HG03108 (cell line): Measurements from ENCODE around the gene FAM20C.

Source experiments
- ATAC-seq: cut with Tn5 transposase; IDR thresholded peaks from one replicate; pipeline ENCODE4 v1.9.1; 2021; ENCODE audit warnings: moderate library complexity; ENCODE audit not compliant: unreplicated experiment

The FAM20C gene

DNA sequence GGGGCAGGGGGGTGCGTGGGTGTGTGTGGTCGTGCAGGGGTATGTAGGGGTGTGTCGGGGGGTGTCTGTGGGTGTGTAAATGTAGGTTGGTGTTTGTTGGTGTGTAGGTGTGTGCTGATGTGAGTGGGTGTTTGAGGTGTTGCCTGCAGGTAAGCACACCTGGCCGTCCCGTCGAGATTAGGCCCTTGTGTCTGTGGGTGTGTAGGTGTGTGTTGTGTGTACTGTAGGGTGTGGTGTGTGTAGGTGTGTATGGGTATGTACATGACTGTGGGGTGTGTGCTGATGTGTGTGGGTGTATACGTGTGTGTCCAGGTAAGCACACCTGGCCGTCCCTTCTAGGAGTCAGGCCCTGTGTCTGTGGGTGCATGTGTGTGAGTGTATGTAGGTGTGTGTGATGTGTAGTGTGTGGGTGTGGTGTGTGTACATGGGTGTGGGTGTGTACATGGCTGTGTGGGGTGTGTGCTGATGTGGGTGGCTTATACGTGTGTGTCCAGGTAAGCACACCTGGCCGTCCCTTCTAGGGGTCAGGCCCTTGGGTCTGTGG, 15.8 kb downstream of the FAM20C start:
- ATAC-seq: no peak

DNA sequence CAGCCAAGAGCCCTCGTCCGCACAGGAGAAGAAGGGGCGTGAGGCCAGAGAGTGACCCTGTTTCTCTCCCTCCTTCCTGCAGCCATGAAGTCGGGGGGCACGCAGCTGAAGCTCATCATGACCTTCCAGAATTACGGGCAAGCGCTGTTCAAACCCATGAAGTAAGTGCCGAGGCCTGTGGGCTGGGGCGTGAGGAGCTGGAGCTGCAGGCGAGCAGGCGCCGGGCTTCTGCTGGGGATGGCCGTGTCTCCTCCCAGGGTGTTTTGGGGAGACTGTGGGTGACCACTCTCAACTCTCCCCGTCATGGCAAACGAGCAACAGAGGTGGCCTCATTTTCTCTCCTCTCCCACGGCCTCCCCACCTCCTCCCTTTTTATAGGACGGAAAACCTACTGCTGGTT, 16.4 kb downstream of the FAM20C start:
- ATAC-seq: no peak

DNA sequence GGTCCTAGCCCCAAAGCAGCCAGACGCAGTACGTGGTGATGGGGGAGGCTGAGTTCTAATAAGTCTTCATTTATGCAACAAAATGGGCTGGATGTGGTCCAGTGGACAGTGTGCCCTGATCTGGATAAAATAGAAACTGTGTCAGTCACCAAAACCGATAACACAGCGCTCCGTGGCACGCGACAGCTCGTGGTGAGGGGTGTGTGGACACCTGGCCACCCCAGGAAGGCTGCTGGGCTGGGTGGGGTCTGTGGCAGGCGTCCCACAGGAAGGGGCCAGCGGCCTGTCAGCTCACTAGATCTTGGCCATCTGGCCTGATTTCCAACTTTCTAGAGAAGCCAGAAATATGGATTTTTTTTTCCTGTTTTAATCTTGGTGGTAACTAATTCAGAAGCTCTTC, 17.0 kb downstream of the FAM20C start:
- no peak for ATAC-seq

DNA sequence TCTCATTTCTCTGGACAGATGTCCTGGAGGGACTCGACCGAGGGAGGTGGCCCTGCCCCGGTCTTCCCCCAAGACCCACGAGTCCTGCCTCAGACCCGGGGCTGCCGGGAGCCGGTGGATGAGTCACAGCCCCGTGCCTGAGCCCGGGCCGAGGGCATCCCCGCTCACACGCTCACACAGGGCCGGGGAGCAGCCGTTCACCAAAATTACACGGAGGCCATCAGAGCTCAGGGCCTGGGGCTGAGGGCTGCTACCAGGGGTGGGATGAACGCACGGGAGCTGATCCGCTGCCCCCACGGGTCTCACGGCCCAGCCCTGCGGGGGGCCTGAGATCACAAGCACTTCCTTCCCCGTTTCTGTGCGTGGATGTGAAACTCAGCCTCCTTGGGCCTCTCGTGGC, 17.5 kb downstream of the FAM20C start:
- ATAC-seq: no peak

DNA sequence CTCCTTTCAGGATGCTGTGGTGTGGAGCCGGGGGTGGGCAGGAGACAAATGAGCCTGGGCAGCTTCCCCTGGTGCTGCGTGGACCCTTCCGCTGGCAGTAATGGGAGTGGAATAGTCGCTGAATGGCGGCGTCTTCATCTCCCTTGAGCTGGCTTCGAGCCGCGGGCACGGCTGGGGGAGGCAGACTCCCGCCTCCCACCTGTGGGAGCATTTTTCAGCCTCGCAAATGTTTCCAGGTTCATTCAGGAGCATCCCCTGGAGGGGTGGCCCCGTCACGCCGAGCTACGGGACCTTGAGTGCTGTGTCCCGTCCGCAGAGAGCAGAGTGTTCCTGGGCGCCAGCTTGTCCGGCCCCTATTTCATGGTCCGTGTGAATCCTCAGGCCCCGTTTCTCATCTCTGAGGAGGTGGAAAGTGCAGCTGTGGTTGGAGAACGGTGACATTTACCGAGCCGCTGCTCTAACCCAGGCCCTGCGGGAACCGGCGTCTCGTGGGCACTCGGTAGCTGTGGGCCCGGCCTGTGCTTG, 18.1 kb downstream of the FAM20C start:
- ATAC-seq: no peak

DNA sequence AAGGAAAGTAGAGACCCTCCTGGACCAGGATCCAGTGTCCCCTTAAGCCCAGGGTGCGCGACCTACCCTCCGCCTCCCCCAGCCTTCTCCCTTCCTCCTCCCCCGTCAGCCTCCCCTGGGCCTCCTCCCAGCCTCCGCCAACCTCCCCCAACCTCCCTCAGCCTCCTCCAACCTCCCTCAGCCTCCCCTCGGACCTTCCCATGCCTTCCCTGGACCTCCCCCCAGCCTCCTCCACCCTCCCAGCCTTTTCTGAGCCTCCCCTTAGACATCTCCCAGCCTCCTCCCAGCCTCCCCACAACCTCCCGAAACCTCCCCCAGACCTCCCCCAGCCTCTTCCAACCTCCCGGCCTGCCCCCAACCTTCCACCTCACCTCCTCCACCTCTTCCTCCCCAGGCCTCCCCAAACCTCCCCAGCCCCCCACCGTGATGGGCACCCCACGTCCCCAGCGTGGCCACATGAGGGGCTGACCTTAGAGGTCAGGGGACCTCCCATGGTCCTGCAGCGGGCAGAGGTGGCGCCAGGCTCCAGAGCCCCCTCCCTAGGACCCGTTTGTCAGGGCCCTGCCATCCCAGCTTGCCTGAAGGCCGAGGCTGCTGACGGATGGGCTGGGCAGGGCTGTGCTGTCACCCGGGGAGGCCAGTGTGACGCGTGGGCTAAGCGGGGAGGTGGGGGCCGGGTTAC, 18.8 kb downstream of the FAM20C start:
- ATAC-seq: no peak

DNA sequence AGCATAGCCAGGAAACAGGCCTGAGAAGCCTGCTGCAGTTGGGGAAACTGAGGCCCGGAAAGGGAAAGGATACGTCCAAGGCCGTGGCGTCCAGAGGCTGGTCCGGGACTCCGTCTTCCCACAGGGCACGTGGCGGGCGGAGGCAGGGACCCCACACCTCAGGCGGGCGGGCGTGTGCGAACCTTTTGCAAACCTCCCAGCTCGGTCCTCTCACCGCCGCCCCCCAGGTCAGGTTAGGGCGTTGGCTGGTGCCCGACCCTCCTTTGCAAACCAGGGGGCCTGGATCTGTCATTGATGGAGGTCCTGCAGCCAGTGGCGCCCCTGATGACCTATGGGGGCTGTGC, 19.3 kb downstream of the FAM20C start:
- ATAC-seq: no peak

DNA sequence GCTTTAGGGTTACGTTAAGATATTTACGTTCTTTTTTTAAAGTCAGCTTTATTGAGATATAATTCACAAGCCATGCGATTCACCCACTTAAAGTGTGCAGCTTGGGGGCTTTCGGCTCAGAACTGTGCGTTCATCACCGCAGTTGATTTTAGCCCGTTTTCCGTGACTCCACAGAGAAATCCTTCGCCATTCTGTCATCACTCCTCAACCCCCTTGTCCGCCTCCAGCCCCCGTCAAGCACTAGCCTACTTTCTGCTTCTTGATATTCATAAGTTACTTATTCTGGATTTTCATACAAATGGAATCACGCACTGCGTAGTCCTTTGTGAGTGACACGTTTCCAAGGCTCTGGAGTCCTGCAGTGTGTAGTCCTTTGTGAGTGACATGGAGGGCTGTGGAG, 20.4 kb downstream of the FAM20C start:
- no peak for ATAC-seq

DNA sequence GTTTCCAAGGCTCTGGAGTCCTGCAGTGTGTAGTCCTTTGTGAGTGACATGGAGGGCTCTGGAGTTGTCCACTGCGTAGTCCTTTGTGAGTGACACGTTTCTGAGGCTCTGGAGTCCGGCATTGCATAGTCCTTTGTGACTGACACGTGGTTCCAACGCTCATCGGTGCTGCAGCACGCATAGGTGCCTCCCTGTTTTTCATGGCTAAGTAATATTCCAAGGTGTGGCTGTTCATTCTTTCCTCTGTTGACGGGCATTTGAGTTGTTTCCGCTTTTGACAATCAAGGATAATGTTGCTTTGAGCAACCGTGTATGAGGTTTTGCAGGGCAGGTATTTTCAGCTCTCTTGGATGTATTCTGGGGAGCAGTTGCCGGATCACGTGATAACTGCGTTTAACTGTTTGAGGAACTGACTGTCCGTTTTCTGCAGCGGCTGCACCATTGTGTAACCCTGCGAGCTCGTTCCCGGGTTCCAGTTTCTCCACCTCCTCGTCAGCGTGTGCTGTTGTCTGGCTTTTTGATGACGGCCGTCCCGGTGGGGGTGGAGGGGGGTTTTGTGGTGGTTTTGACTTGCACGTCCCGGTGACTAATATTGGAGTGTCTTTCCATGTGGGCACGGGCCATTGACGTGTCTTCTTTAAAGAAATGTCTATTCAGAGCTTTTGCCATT, 21.1 kb downstream of the FAM20C start:
- ATAC-seq: no peak

DNA sequence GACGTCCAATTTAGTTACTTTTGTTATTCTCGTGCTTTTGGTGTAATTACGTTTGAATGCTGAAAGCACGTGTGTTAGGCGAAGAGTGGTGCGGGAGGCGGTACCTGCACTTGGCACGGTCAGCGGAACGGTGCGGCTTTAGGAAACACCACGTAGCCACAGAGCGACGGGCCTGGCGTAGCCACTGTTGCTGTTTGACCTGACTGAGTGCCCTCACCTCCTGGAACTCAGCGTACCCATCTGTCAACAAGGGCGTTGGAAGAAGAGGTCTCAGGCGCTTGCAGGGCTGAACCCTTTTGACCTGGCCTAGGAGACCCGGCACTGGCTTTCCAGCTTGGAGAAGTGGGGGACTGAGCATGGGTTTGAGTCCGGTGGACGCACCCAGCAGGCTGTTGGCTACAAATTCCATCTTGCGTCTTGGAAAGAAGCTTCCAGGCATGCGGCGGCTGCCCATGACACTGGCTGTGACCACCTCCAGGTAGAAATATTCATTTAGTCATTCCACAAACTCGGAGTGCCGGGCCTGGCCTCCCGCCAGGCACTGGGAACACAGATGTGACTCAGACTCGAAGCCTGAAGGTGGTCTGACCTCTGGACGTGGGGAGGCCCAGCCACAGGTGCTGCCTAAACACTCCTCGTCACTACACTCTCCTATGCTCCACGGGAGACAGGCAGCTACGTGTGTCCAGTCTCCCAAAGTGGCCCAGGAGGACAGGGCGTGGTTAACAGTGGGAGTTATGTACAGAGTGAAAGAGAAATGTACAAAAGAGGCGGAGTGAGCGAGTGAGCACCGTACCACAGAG, 22.2 kb downstream of the FAM20C start:
- no peak for ATAC-seq

DNA sequence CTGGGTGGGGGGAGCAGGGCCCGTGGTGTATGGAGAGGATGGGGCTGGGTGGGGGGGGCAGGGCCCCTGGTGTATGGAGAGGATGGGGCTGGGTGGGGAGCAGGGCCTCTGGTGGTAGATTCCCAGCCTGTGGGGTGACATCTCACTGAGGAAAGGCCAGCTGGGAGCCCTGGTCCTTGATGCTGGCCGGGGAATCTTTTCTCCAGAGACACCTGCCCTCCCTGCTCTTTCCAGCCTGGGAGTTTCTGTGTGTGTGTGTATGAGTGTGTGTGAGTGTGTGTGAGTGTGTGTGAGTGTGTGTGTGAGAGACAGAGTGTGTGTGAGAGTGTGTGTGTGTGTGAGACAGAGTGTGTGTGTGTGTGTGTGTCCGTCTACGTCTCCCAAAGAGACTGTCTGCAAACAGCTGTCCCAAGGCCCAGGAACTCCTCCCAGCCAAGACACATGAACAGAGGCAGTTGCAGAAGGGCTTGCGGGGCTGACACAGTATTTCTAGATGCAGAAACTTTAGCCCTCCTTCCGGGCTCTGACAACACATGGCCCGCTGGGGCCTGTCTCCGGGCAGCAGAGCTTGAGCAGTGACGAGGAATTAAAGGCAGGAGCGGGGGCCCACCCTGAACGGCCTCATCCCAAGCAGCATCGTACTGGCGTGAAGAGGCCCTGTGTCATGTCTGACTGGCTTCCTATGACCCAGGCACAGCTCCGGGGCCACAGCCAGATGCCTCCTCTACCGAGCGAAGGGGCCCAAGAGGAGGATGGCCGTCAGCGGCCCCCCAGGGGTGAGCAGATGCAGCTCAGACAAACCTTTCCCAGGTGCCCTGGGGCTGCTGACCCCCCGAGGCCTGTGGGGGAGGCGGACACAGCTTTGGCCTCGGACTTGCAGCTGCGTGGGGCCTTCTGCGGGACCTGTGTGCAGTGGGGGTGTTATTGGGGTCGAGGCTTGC, 24.3 kb downstream of the FAM20C start:
- ATAC-seq: no peak

DNA sequence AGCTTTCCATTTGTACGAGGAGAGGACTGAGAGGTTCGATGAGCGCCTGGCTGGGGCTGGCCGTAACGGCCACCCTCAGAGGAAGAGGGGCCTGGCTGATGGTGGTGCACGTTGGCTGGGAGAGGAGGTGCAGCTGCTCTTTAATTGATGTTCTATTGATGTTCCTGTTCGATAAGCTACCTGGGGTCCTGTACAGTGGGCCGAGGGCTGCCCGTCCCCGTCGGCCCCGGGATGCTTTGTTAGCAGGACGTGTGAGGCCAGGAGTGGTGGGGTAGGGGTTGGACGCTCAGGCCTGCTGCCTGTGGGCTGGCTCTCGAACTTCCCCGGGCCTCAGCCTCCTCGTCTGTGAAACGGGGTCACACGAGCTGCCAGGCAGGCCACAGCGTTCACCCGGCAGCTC, 25.4 kb downstream of the FAM20C start:
- ATAC-seq: no peak

DNA sequence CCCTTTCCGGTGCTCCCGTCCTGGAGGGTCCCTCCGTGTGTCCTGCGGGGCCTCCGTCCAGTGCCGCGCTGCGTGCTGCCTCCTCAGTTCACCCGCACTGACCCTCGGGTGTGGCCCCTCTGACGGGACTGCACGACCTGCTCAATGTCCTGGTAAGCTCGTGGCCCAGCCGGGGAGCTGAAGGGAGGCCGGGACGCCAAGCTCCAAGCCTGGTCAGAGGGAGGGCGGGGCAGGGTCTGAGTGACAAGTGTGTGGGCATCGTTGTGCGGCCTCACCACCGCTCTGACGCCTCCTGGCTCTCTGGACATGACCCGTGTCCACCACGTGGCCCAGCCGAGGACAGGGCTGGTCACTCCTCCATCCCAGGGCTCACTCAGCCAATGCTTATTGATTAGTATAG, 25.9 kb downstream of the FAM20C start:
- ATAC-seq: no peak

DNA sequence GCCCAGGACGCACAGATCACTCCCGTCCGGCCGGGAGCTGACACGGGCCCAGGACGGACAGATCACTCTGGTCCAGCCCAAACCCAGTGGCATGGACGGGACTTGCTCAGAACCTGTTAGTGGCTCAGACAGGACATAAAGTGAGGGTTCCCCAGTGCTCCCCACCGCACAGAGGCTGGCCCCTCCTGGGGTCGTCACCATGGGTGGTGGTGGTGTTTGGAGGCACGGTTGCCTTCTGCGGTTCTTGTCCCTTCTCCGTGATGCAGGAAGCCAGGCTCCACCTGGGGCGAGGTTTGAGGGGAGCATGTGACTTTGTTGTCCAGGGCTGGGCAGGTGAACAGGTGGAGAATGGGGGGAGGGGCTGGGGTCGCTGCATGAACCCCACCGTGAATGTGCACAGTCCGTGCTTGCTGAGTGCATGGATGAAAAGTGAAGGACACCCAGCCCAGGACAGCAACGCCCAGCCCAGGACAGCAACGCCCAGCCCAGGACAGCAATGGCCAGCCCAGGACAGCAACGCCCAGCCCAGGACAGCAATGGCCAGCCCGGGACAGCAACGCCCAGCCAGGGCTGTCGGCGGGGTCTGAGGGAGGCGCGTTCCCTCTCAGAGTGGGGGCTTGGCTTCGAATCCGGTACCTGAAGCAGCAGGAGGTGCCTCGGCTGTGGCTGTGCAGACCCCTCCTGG, 26.7 kb downstream of the FAM20C start:
- ATAC-seq: no peak

DNA sequence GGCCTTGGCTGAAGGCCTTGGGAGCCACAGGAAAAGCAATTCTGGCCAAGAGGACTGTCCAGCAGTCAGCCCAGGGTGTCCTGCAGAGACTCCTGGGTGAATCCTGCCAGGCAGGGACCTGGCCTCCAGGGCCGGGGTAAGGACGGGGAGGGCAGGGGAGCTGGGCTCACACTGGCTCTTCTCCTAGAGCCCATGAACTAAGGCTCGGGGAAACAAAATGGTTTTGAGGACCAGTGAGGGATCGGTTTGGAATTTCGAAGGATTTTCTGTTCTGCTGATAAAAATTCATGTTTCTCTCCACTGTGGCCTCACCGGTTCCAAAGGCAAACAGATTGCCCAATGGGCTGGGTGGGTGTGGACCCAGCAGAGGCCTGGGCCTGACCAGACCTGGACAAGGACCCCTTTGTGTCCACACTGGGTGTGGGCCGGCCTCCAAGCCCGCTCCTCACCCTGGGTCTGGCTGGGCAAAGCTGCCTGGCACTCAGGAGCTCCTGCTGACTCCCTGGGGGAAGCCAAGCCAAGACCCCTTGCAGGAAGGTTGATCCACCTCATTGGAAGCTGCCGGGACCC, 27.3 kb downstream of the FAM20C start:
- ATAC-seq: no peak

DNA sequence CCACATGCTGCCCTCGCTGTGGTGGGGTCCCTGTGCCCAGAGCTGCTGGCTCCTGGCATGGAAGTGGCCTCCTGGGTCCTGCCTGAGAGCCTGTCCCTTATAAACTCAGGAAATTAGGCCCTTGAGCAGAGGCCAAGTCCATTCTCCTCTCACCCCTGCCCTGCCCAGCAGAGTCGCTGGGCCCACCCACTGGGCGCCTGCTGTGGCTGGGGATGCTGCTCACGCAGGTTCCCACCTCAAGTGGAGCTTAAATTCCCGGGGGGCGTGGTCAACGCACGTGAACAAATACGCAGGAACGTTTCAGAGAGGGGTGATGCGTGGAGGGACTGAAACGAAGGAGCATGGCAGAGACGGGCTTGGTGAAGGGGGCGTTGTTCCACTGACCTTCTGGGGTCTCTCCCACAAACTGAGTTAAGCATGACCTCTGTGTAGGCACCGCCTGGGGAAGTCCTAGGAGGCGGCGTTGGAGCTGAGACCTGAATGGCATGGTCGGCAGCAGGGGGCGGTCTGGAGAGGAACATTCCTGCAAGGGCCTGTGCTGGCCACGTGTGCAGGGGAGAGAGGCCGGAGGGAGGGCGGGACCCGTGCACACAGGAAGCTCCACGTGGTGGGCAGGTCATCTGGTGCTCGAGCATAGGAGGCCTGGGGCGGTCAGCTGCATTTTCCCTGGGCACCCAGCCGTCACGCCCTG, 27.9 kb downstream of the FAM20C start:
- ATAC-seq: no peak

DNA sequence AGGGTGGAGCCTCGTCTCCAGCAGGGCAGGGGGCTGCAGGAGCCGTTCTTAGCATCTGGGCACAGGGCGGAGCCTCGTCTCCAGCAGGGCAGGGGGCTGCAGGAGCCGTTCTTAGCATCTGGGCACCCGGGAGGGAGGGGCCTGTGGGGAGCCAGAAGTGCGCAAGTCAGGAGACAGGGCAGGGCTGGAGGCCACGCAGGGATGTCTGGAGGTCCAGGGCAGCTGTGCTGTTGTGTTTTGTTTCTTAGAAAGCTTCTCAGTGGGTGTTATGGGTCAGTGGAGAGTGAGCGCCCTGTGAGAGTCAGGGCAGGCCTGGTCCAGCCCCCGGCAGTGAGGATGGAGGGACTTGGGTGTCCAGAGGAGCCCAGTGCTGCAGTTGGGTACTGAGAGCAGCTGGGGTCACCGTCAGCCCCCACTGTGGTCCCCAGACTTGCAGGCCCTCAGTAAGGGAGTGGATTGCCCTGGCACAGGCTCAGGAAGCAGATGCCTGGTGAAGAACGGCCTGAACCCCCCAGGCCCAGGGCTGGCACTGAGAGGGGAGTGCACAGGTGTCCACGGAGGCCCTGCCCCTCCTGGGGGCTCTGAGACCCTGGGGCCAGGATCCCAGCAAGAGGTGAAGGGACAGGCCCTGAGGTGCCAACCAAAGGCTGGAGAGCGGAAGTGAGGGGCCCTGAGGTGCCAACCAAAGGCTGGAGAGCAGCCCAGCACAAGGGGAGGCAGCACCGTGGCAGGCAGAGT, 29.8 kb downstream of the FAM20C start:
- no peak for ATAC-seq

DNA sequence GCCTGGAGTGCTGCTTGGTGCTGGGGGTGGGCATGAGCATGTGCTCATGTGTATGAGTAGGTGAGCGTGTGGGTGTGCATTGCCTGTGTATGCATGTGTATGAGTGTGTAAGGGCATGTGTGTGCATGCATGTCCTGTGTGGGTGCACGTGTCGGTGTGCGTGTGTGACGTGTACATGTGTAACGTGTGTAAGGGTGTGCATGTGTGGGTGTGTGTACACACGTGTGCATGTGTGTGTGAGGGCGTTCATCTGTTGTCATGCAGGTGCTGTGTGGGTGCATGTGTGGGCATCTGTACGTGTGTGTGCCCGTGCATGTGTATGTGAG, 30.3 kb downstream of the FAM20C start:
- no peak for ATAC-seq
